ENCODE data around the gene TARP.

TARP gene

GRCh38 chr7:38317515-38317914 is 44.1 kb upstream of the TARP start:
- DNase-seq, result no peak
- no peaks in the 10 kb centered on the region for H3K36me3 ChIP-seq (replicated peaks in 1 of 2)
- intact Hi-C loops (cut with DNase I), result loop anchor here in 1 of 2 donors (5.0 kb wide), 1 partner anchor 100 kb away; no protein-coding TSS in a partner anchor
- no peak overlapping the region for H3K27ac ChIP-seq
- no peaks in the 10 kb centered on the region for H3K9me3 ChIP-seq (replicated peaks in 1 of 3)
- no peaks in the 10 kb centered on the region for H3K27me3 ChIP-seq
- H3K4me3 ChIP-seq, result no peak overlapping the region
- 71 to 83% (median 79%) methylated on average over 5 to 9 of the region's 9 CpGs for WGBS, 4 donors
- no peak for TF ChIP-seq POLR2A (IDR thresholded peaks at IDR 0.05)
- TF ChIP-seq, protein P1, sequence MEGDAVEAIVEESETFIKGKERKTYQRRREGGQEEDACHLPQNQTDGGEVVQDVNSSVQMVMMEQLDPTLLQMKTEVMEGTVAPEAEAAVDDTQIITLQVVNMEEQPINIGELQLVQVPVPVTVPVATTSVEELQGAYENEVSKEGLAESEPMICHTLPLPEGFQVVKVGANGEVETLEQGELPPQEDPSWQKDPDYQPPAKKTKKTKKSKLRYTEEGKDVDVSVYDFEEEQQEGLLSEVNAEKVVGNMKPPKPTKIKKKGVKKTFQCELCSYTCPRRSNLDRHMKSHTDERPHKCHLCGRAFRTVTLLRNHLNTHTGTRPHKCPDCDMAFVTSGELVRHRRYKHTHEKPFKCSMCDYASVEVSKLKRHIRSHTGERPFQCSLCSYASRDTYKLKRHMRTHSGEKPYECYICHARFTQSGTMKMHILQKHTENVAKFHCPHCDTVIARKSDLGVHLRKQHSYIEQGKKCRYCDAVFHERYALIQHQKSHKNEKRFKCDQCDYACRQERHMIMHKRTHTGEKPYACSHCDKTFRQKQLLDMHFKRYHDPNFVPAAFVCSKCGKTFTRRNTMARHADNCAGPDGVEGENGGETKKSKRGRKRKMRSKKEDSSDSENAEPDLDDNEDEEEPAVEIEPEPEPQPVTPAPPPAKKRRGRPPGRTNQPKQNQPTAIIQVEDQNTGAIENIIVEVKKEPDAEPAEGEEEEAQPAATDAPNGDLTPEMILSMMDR (IDR thresholded peaks at IDR 0.05), result no peak
- H3K4me1 ChIP-seq (replicated peaks in 1 of 2), result peaks cover 0 to 4% of the 10 kb centered on the region in 2 donors

- Histone ChIP-seq H3K9me3 (replicated peaks in 1 of 3) (no peaks in the 10 kb centered on the region), H3K27ac (no peak overlapping the region), H3K36me3 (replicated peaks in 1 of 2) (no peaks in the 10 kb centered on the region), H3K4me3 (no peak overlapping the region), H3K4me1 (replicated peaks in 1 of 2) (peaks cover 0 to 4% of the 10 kb centered on the region in 2 donors), H3K27me3 (no peaks in the 10 kb centered on the region)
- TF ChIP-seq POLR2A (IDR thresholded peaks at IDR 0.05), result no peak
- TF ChIP-seq, protein P1 (IDR thresholded peaks at IDR 0.05), result no peak
- intact Hi-C loops (cut with DNase I), result loop anchor here in 1 of 2 donors (5.0 kb wide), 1 partner anchor 100 kb away; no protein-coding TSS in a partner anchor
- WGBS, 4 donors, result 71 to 79% (median 77%) methylated on average over 8 of the region's 8 CpGs
- DNase-seq, result no peak
Measured at GRCh38 chr7:38316733-38317360, 43.4 kb upstream of the TARP start.

DNA sequence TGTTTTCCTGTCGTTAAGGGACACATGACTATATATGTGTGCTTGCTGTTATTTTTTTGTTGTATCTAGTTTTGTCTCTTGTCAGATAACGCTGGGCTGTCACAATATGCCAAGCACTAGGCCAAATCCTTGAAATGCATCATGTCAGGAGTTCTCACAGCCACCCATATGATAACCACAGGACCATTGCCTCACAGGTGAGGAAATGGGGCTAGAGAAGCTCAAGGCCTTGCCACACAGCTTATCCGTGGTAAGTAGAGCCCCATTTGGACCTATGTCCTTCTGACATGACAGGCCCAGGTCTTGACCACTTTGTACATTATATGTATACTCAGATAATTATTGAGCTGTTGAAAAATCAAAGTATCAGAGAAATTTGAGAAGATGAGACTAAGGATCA is 42.0 kb upstream of the TARP start:
- no peak for DNase-seq
- Histone ChIP-seq H3K36me3 (replicated peaks in 1 of 2) (no peaks in the 10 kb centered on the region), H3K27ac (no peak overlapping the region), H3K4me3 (no peak overlapping the region), H3K4me1 (replicated peaks in 1 of 2) (peaks cover 0 to 4% of the 10 kb centered on the region in 2 donors), H3K9me3 (replicated peaks in 1 of 3) (no peaks in the 10 kb centered on the region), H3K27me3 (no peaks in the 10 kb centered on the region)
- intact Hi-C loops (cut with DNase I), result loop anchor here in 1 of 2 donors (5.0 kb wide), 1 partner anchor 98 kb away; no protein-coding TSS in a partner anchor
- 74 to 89% (median 82%) methylated on average over 3 of the region's 3 CpGs for WGBS, 4 donors
- no peak for TF ChIP-seq POLR2A (IDR thresholded peaks at IDR 0.05)
- TF ChIP-seq, protein P1 (IDR thresholded peaks at IDR 0.05), result no peak

DNA sequence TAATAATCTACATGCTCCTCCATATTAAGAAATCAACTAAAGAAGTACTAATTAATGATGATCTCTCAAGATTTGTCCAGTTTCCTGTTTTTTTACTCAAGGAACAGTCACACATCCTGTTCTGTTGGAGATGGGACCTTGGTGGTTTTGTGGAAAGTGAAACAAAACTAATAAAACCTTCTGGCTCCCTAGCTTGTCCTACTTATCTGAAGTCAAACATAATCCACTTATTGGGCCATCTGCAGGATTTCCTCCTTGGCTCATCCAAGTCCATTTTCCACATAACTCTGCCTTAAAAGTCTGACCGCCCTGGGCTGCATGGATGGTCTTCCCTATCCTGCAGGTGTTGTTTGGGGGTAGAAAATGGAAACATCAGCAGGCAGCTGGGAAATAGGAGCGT is 39.4 kb upstream of the TARP start:
- intact Hi-C loops (cut with DNase I), result no loop called here
- 71 to 79% (median 75%) methylated on average over 2 of the region's 2 CpGs for WGBS, 4 donors
- peaks cover 0 to 4% of the 10 kb centered on the region in 2 donors for H3K4me1 ChIP-seq (replicated peaks in 1 of 2)
- no peaks in the 10 kb centered on the region for H3K9me3 ChIP-seq (replicated peaks in 1 of 3)
- no peak for TF ChIP-seq POLR2A (IDR thresholded peaks at IDR 0.05)
- TF ChIP-seq, protein P1 (IDR thresholded peaks at IDR 0.05), result no peak
- peak overlapping the region in 2 of 5 donors; percentile 6 to 70 for H3K27ac ChIP-seq
- no peak for DNase-seq
- H3K36me3 ChIP-seq (replicated peaks in 1 of 2), result no peaks in the 10 kb centered on the region
- H3K4me3 ChIP-seq, result no peak overlapping the region
- no peaks in the 10 kb centered on the region for H3K27me3 ChIP-seq
